H1 (cell line): ENCODE measurements around the gene SLC22A14. TPM values are rescaled to one million over a fixed set of nuclear protein-coding genes. Genes with fewer than 3 reads are reported as not detected.

Experiments used
- CTCF ChIA-PET: fragments of 300-600 bp; sonication (Branson Sonifier 250); formaldehyde crosslinking; loops from one replicate; lab custom pipeline; 2021; ENCODE audit not compliant: partially characterized antibody; lab: Charles Lee
- POLR2A ChIA-PET: fragments of 300-600 bp; sonication (Branson Sonifier 250); formaldehyde crosslinking; loops from one replicate; lab custom pipeline; 2021; ENCODE audit warnings: inconsistent platforms; ENCODE audit not compliant: partially characterized antibody; lab: Charles Lee
- DNase-seq, 2 experiments: peaks; one replicate each; pipeline versions ENCODE4 v3.0.0 to v3.0.0-alpha.2; 2010 to 2022; ENCODE audit warnings: low spot score in 2 of 2, low read depth in 1 of 2, mixed read lengths in 1 of 2
- FAIRE-seq: peaks from 2 replicates; lab custom pipeline; 2011; peaks lifted over from hg19 to GRCh38; lab: Jason Lieb, UNC
- H2AFZ ChIP-seq: 2 replicates; pipeline ENCODE4 v1.8.1; 2012; ENCODE audit warnings: low read length, inconsistent platforms
- H2AK5ac ChIP-seq: 2 replicates; pipeline ENCODE4 v1.6.1; 2013; ENCODE audit warnings: low read depth, low read length
- H2BK120ac ChIP-seq: replicated peaks from 2 replicates; pipeline ENCODE3; 2013; ENCODE audit warnings: low read depth, low read length, inconsistent platforms
- H2BK12ac ChIP-seq: 2 replicates; pipeline ENCODE4 v1.6.1; 2013; ENCODE audit warnings: low read depth, low read length
- H2BK15ac ChIP-seq: 2 replicates; pipeline ENCODE4 v1.6.1; 2013; ENCODE audit warnings: low read length
- H2BK20ac ChIP-seq: 2 replicates; pipeline ENCODE4 v1.6.1; 2013; ENCODE audit warnings: low read length
- H2BK5ac ChIP-seq: 2 replicates; pipeline ENCODE4 v1.6.1; 2013; ENCODE audit warnings: low read depth, low read length
- H3K14ac ChIP-seq: 2 replicates; pipeline ENCODE4 v1.6.1; 2013; ENCODE audit warnings: inconsistent platforms; ENCODE audit not compliant: insufficient read length
- H3K18ac ChIP-seq: 2 replicates; pipeline ENCODE4 v1.6.1; 2013; ENCODE audit warnings: low read length; ENCODE audit errors: extremely low read depth
- H3K23ac ChIP-seq: 2 replicates; pipeline ENCODE4 v1.6.1; 2013; ENCODE audit warnings: inconsistent platforms; ENCODE audit not compliant: insufficient read length
- H3K23me2 ChIP-seq: 2 replicates; pipeline ENCODE4 v1.6.1; 2013; ENCODE audit warnings: low read depth, low read length
- H3K27ac ChIP-seq: 2 replicates; pipeline ENCODE4 v1.6.1; 2011; ENCODE audit warnings: low read depth, low read length, inconsistent platforms
- H3K27me3 ChIP-seq, 4 experiments: replicated peaks in 1 of 4; 1 replicate in 1 of 4; 2 replicates in 3 of 4; pipeline versions ENCODE4 v1.6.1 to v1.8.1; 2011 to 2013; ENCODE audit warnings: low read length in 3 of 4, mild to moderate bottlenecking in 3 of 4, inconsistent platforms in 2 of 4, mixed read lengths in 2 of 4, moderate library complexity in 1 of 4; ENCODE audit not compliant: control insufficient read depth in 3 of 4, insufficient read depth in 3 of 4; ENCODE audit errors: extremely low read depth in 1 of 4
- H3K36me3 ChIP-seq, 4 experiments: 2 replicates each; pipeline versions ENCODE4 v1.6.1 to v1.8.1; 2011 to 2013; ENCODE audit warnings: mild to moderate bottlenecking in 4 of 4, low read length in 3 of 4, moderate library complexity in 2 of 4, control low read depth in 1 of 4, inconsistent platforms in 1 of 4; ENCODE audit not compliant: insufficient read depth in 4 of 4, control insufficient read depth in 2 of 4
- H3K4ac ChIP-seq: replicated peaks from 2 replicates; pipeline ENCODE3; 2013; ENCODE audit warnings: low read length, low read depth, mixed read lengths, inconsistent platforms; ENCODE audit not compliant: insufficient read length
- H3K4me1 ChIP-seq, 4 experiments: replicated peaks in 1 of 4; 1 replicate in 1 of 4; 2 replicates in 3 of 4; pipeline versions ENCODE4 v1.6.1 to v1.8.1; 2011 to 2013; ENCODE audit warnings: low read length in 3 of 4, inconsistent platforms in 2 of 4, mixed read lengths in 1 of 4; ENCODE audit not compliant: insufficient read depth in 4 of 4, control insufficient read depth in 3 of 4
- H3K4me2 ChIP-seq, 2 experiments: 2 replicates each; pipeline versions ENCODE4 v1.6.1 to v1.8.1; 2011 to 2013; ENCODE audit warnings: low read depth in 2 of 2, low read length in 2 of 2, control low read depth in 1 of 2, inconsistent platforms in 1 of 2, mild to moderate bottlenecking in 1 of 2; ENCODE audit not compliant: insufficient read depth in 1 of 2
- H3K4me3 ChIP-seq, 4 experiments: fragments of 200-600, 300-600 bp in 1 of 4; sonication (generic), shearing (Covaris generic), sonication (Bioruptor Twin) in 1 of 4; 2 replicates each; pipeline versions ENCODE4 v1.5.1 to v1.8.1; 2011 to 2016; ENCODE audit warnings: low read length in 4 of 4, low read depth in 3 of 4, control low read depth in 2 of 4, inconsistent platforms in 2 of 4, mild to moderate bottlenecking in 2 of 4, mixed read lengths in 1 of 4, moderate library complexity in 1 of 4; ENCODE audit not compliant: insufficient read depth in 2 of 4; ENCODE audit errors: extremely low read depth in 1 of 4
- H3K56ac ChIP-seq: replicated peaks from 2 replicates; pipeline ENCODE3; 2013; ENCODE audit warnings: low read depth, mild to moderate bottlenecking, mixed read lengths, low read length, inconsistent platforms; ENCODE audit not compliant: insufficient read length
- H3K79me1 ChIP-seq: 2 replicates; pipeline ENCODE4 v1.6.1; 2013; ENCODE audit warnings: low read depth, low read length, control low read depth
- H3K79me2 ChIP-seq, 2 experiments: 2 replicates each; pipeline versions ENCODE4 v1.6.1 to v1.8.1; 2012 to 2013; ENCODE audit warnings: low read length in 2 of 2, mild to moderate bottlenecking in 2 of 2, inconsistent platforms in 1 of 2; ENCODE audit not compliant: insufficient read depth in 2 of 2, control insufficient read depth in 1 of 2
- H3K9ac ChIP-seq, 4 experiments: replicated peaks in 1 of 4; 1 replicate in 1 of 4; 2 replicates in 3 of 4; pipeline versions ENCODE4 v1.6.1 to v1.8.1; 2011 to 2013; ENCODE audit warnings: low read depth in 3 of 4, low read length in 3 of 4, control low read depth in 2 of 4, mild to moderate bottlenecking in 2 of 4, moderate library complexity in 2 of 4, inconsistent platforms in 1 of 4; ENCODE audit errors: extremely low read depth in 1 of 4
- H3K9me3 ChIP-seq, 2 experiments: 2 replicates each; pipeline versions ENCODE4 v1.6.1 to v1.8.1; 2012 to 2013; ENCODE audit warnings: mild to moderate bottlenecking in 2 of 2, moderate library complexity in 2 of 2, control low read depth in 1 of 2, inconsistent platforms in 1 of 2, low read depth in 1 of 2, low read length in 1 of 2, mixed read lengths in 1 of 2; ENCODE audit not compliant: insufficient read depth in 2 of 2
- H4K20me1 ChIP-seq, 2 experiments: replicated peaks in 1 of 2; 2 replicates each; pipeline versions ENCODE3 to v1.8.1; 2011 to 2013; ENCODE audit warnings: inconsistent platforms in 2 of 2, low read length in 2 of 2, mild to moderate bottlenecking in 1 of 2; ENCODE audit not compliant: insufficient read depth in 2 of 2, control insufficient read depth in 1 of 2
- H4K5ac ChIP-seq: 2 replicates; pipeline ENCODE4 v1.6.1; 2013; ENCODE audit warnings: low read length, low read depth, mixed read lengths, inconsistent platforms; ENCODE audit not compliant: insufficient read length
- H4K8ac ChIP-seq: 2 replicates; pipeline ENCODE4 v1.8.0; 2013; ENCODE audit warnings: mild to moderate bottlenecking, moderate library complexity, low read length, inconsistent platforms; ENCODE audit not compliant: insufficient read depth; ENCODE audit errors: extremely low read depth
- H4K91ac ChIP-seq: replicated peaks from 2 replicates; pipeline ENCODE3; 2013; ENCODE audit warnings: low read length, mixed read lengths, inconsistent platforms; ENCODE audit not compliant: insufficient read length
- BCL11A ChIP-seq, 2 experiments: IDR thresholded peaks; one replicate each; pipeline ENCODE4 v1.6.1; 2011; ENCODE audit warnings: low read depth in 2 of 2, low read length in 2 of 2, mild to moderate bottlenecking in 2 of 2
- CREB1 ChIP-seq: IDR thresholded peaks from 2 replicates; pipeline ENCODE4 v1.6.1; 2012; ENCODE audit warnings: inconsistent platforms
- JUN ChIP-seq: IDR thresholded peaks from 2 replicates; pipeline ENCODE4 v1.6.1; 2011; ENCODE audit warnings: low read depth, mild to moderate bottlenecking, improper control_type of control experiment, low read length
- SIX5 ChIP-seq: IDR thresholded peaks from 2 replicates; pipeline ENCODE4 v1.6.1; 2011; ENCODE audit warnings: mild to moderate bottlenecking, low read depth, low read length
- WGBS, 2 experiments: shearing (Covaris generic) in 1 of 2; methylation state at CpG; one replicate each; pipeline versions ENCODE4 v1.1.6 to v1.1.7; 2013 to 2015; ENCODE audit warnings: low lambda C conversion rate in 2 of 2, mixed read lengths in 2 of 2, inconsistent platforms in 1 of 2, low coverage in 1 of 2, missing lambda C conversion rate in 1 of 2; ENCODE audit not compliant: insufficient replicate concordance in 2 of 2, insufficient coverage in 1 of 2, insufficient read length in 1 of 2; ENCODE audit errors: extremely low coverage in 1 of 2, missing lambda C conversion rate in 1 of 2; 5-methylcytosine and 5-hydroxymethylcytosine counted together
- polyA plus RNA-seq, 7 experiments: library from polyadenylated mRNA; depleted of rRNA in 3 of 7; stranded (reverse) in 5 of 7; unstranded in 2 of 7; fragments of >200 nt in 5 of 7; fragments of 200-250 nt in 2 of 7; gene quantifications; 1 replicate in 5 of 7; 2 replicates in 1 of 7; 4 replicates in 1 of 7; pipeline versions ENCODE4 v1.2.1 to v1.2.3, GENCODE V29; 2011 to 2013; ENCODE audit warnings: missing spikeins in 2 of 7, mixed read lengths in 2 of 7
- total RNA-seq: library from RNA; stranded (reverse); fragmentation: NEBNext Ultra II Directional; extraction: Animal tissue kit (Norgen Biotek cat#: 25700); gene quantifications from 2 replicates; pipeline ENCODE4 v1.2.1, GENCODE V29; 2021

SLC22A14 gene
- total and polyA plus RNA-seq, 2 of the 8 experiments (the other 6 are each of a cell fraction or from before 2014, with no cell fraction given) = 0.03 TPM; not detected in 1

DNA sequence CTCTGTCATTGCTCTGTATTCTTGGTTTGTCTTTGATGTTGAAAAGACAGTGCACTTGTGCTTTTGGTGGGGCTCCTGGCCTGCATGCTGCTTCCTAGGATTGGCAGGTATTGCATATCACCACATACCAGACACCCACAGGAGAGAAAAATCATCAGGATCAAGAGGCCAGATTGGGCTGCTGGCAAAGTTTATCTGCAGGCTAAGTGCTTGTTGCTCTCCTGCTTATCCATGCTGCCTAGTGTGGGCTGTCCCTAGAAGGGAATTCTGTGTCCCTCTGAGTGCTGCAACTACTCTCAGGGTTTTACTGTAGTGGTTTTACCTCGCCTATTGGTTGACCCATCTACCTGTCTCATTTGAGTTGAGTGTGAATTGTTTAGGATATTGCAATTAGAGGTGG is 17.3 kb upstream of the SLC22A14 start:
- no peak for FAIRE-seq

More for the DNA sequence above, 17.3 kb upstream of the SLC22A14 start:
- no peak overlapping the region for H3K4me2 ChIP-seq
- no peak for DNase-seq
- H2BK12ac ChIP-seq = no peak overlapping the region
- H3K23ac ChIP-seq = no peak overlapping the region
- no peaks in the 10 kb centered on the region for H3K9me3 ChIP-seq
- no peaks in the 10 kb centered on the region for H3K36me3 ChIP-seq
- TF ChIP-seq SIX5 = no peak
- no peak for TF ChIP-seq CREB1
- TF ChIP-seq JUN = no peak
- no peak for TF ChIP-seq BCL11A (IDR thresholded peaks at IDR 0.05; ENCODE audit: low read depth in 2 of 2, low read length in 2 of 2)
- TF ChIP-seq, all 59 proteins: peak for 0
- 88% methylated on average over 1 of the region's 1 CpG; no CpG with 5 or more reads in 1 of the 2 experiments for WGBS, 2 experiments
- Histone ChIP-seq H3K4me3 (no peak overlapping the region), H2BK15ac (no peak overlapping the region), H3K9ac (no peak overlapping the region), H2BK20ac (no peak overlapping the region), H3K27ac (no peak overlapping the region), H4K8ac (no peak overlapping the region), H2AK5ac (no peak overlapping the region), H3K56ac (no peak overlapping the region), H4K5ac (no peak overlapping the region), H3K79me2 (no peaks in the 10 kb centered on the region), H3K79me1 (no peaks in the 10 kb centered on the region), H3K18ac (no peak overlapping the region), H3K14ac (no peak overlapping the region), H4K91ac (no peak overlapping the region), H3K4me1 (peaks cover 0 to 10% (median 3%) of the 10 kb centered on the region in 4 experiments; a peak in 3 of 7 replicates), H3K23me2 (0 out of 2 replicates have a peak, but pooled peaks cover 3% of the 10 kb centered on the region), H3K4ac (no peak overlapping the region), H4K20me1 (no peaks in the 10 kb centered on the region), H2BK5ac (no peak overlapping the region), H3K27me3 (no peaks in the 10 kb centered on the region; a peak in 1 of 7 replicates), H2AFZ (no peak overlapping the region), H2BK120ac (no peak overlapping the region)
- ChIA-PET POLR2A (interaction anchor here (1.2 kb wide), 1 partner anchor 19 kb away, joined by 3 read pairs; no protein-coding TSS in a partner anchor), CTCF (interaction anchor here (1.1 to 1.5 kb wide), 3 partner anchors 102 to 261 kb away, joined by 3 read pairs; no protein-coding TSS in a partner anchor)
